ENCODE results near the gene IGFBP5.
A peak's percentile ranks its signal among the peaks of the same experiment; 100 is the strongest.

IGFBP5 gene

GRCh38 chr2:216690853-216691741, 4.3 kb downstream of the IGFBP5 start:
- H3K4me3 ChIP-seq (ENCODE audit: low read depth, low read length), result peak overlapping the region; percentile 20
- no peak for DNase-seq (ENCODE audit: low read depth)

- DNase-seq (ENCODE audit: low read depth), result no peak
- no peak overlapping the region for H3K4me3 ChIP-seq (ENCODE audit: low read depth, low read length)
These were observed 4.9 kb downstream of the IGFBP5 start for GRCh38 chr2:216690456-216690852.

- H3K4me3 ChIP-seq (ENCODE audit: low read depth, low read length), result no peak overlapping the region
- DNase-seq (ENCODE audit: low read depth), result no peak
These were observed 6.0 kb downstream of the IGFBP5 start for GRCh38 chr2:216689397-216689796.

- no peak for DNase-seq (ENCODE audit: low read depth)
- no peak overlapping the region for H3K4me3 ChIP-seq (ENCODE audit: low read depth, low read length)
These were observed 6.5 kb downstream of the IGFBP5 start for GRCh38 chr2:216688731-216689340.

- DNase-seq (ENCODE audit: low read depth), result no peak
These were observed 7.7 kb downstream of the IGFBP5 start for GRCh38 chr2:216687646-216688045.

GRCh38 chr2:216687111-216687510, 8.2 kb downstream of the IGFBP5 start:
- H3K4me3 ChIP-seq (ENCODE audit: low read depth, low read length), result no peak overlapping the region
- no peak for DNase-seq (ENCODE audit: low read depth)

More at GRCh38 chr2:216687646-216688045, 7.7 kb downstream of the IGFBP5 start:
- H3K4me3 ChIP-seq (ENCODE audit: low read depth, low read length), result no peak overlapping the region

- no peak overlapping the region for H3K4me3 ChIP-seq (ENCODE audit: low read depth, low read length)
- DNase-seq (ENCODE audit: low read depth), result no peak
These were observed 9.9 kb downstream of the IGFBP5 start for GRCh38 chr2:216685327-216685875.

GRCh38 chr2:216683846-216684245, 11.5 kb downstream of the IGFBP5 start:
- DNase-seq (ENCODE audit: low read depth), result peak; percentile 97
- H3K4me3 ChIP-seq (ENCODE audit: low read depth, low read length), result no peak overlapping the region

GRCh38 chr2:216681683-216682082, 13.7 kb downstream of the IGFBP5 start:
- no peak for DNase-seq (ENCODE audit: low read depth)
- H3K4me3 ChIP-seq (ENCODE audit: low read depth, low read length), result no peak overlapping the region

- no peak for DNase-seq (ENCODE audit: low read depth)
These were observed 14.3 kb downstream of the IGFBP5 start for GRCh38 chr2:216680951-216681629.

GRCh38 chr2:216679658-216680024, 15.7 kb downstream of the IGFBP5 start:
- DNase-seq (ENCODE audit: low read depth), result no peak
- no peak overlapping the region for H3K4me3 ChIP-seq (ENCODE audit: low read depth, low read length)

More at GRCh38 chr2:216680951-216681629, 14.3 kb downstream of the IGFBP5 start:
- H3K4me3 ChIP-seq (ENCODE audit: low read depth, low read length), result no peak overlapping the region

- no peak for DNase-seq (ENCODE audit: low read depth)
- no peak overlapping the region for H3K4me3 ChIP-seq (ENCODE audit: low read depth, low read length)
These were observed 16.3 kb downstream of the IGFBP5 start for GRCh38 chr2:216678813-216679657.

- DNase-seq (ENCODE audit: low read depth), result no peak
- H3K4me3 ChIP-seq (ENCODE audit: low read depth, low read length), result no peak overlapping the region
These were observed 17.3 kb downstream of the IGFBP5 start for GRCh38 chr2:216678098-216678465.

GRCh38 chr2:216677439-216678097, 17.8 kb downstream of the IGFBP5 start:
- H3K4me3 ChIP-seq (ENCODE audit: low read depth, low read length), result no peak overlapping the region
- DNase-seq (ENCODE audit: low read depth), result no peak

GRCh38 chr2:216676630-216677029, 18.7 kb downstream of the IGFBP5 start:
- no peak for DNase-seq (ENCODE audit: low read depth)

GRCh38 chr2:216674376-216674775, 21.0 kb downstream of the IGFBP5 start:
- no peak for DNase-seq (ENCODE audit: low read depth)
- no peak overlapping the region for H3K4me3 ChIP-seq (ENCODE audit: low read depth, low read length)

More at GRCh38 chr2:216676630-216677029, 18.7 kb downstream of the IGFBP5 start:
- no peak overlapping the region for H3K4me3 ChIP-seq (ENCODE audit: low read depth, low read length)

GRCh38 chr2:216673609-216674008, 21.7 kb downstream of the IGFBP5 start:
- DNase-seq (ENCODE audit: low read depth), result no peak
- no peak overlapping the region for H3K4me3 ChIP-seq (ENCODE audit: low read depth, low read length)

- H3K4me3 ChIP-seq (ENCODE audit: low read depth, low read length), result no peak overlapping the region
- no peak for DNase-seq (ENCODE audit: low read depth)
These were observed 22.3 kb downstream of the IGFBP5 start for GRCh38 chr2:216673021-216673420.

GRCh38 chr2:216672466-216672865, 22.9 kb downstream of the IGFBP5 start:
- no peak overlapping the region for H3K4me3 ChIP-seq (ENCODE audit: low read depth, low read length)
- no peak for DNase-seq (ENCODE audit: low read depth)
